H1 (cell line): ENCODE results near the gene TSC22D1. TPM values are rescaled to one million over a fixed set of nuclear protein-coding genes. Genes with fewer than 3 reads are reported as not detected.
A peak's percentile ranks its signal among the peaks of the same experiment; 100 is the strongest.

Source experiments
- CTCF ChIA-PET: fragments of 300-600 bp; sonication (Branson Sonifier 250); formaldehyde crosslinking; loops from one replicate; lab custom pipeline; 2021; ENCODE audit not compliant: partially characterized antibody; lab: Charles Lee
- POLR2A ChIA-PET: fragments of 300-600 bp; sonication (Branson Sonifier 250); formaldehyde crosslinking; loops from one replicate; lab custom pipeline; 2021; ENCODE audit warnings: inconsistent platforms; ENCODE audit not compliant: partially characterized antibody; lab: Charles Lee
- DNase-seq, 2 experiments: peaks; one replicate each; pipeline versions ENCODE4 v3.0.0 to v3.0.0-alpha.2; 2010 to 2022; ENCODE audit warnings: low spot score in 2 of 2, low read depth in 1 of 2, mixed read lengths in 1 of 2
- FAIRE-seq: peaks from 2 replicates; lab custom pipeline; 2011; peaks lifted over from hg19 to GRCh38; lab: Jason Lieb, UNC
- H2AFZ ChIP-seq: 2 replicates; pipeline ENCODE4 v1.8.1; 2012; ENCODE audit warnings: low read length, inconsistent platforms
- H2AK5ac ChIP-seq: 2 replicates; pipeline ENCODE4 v1.6.1; 2013; ENCODE audit warnings: low read depth, low read length
- H2BK120ac ChIP-seq: replicated peaks from 2 replicates; pipeline ENCODE3; 2013; ENCODE audit warnings: low read depth, low read length, inconsistent platforms
- H2BK12ac ChIP-seq: 2 replicates; pipeline ENCODE4 v1.6.1; 2013; ENCODE audit warnings: low read depth, low read length
- H2BK15ac ChIP-seq: 2 replicates; pipeline ENCODE4 v1.6.1; 2013; ENCODE audit warnings: low read length
- H2BK20ac ChIP-seq: 2 replicates; pipeline ENCODE4 v1.6.1; 2013; ENCODE audit warnings: low read length
- H2BK5ac ChIP-seq: 2 replicates; pipeline ENCODE4 v1.6.1; 2013; ENCODE audit warnings: low read depth, low read length
- H3K14ac ChIP-seq: 2 replicates; pipeline ENCODE4 v1.6.1; 2013; ENCODE audit warnings: inconsistent platforms; ENCODE audit not compliant: insufficient read length
- H3K18ac ChIP-seq: 2 replicates; pipeline ENCODE4 v1.6.1; 2013; ENCODE audit warnings: low read length; ENCODE audit errors: extremely low read depth
- H3K23ac ChIP-seq: 2 replicates; pipeline ENCODE4 v1.6.1; 2013; ENCODE audit warnings: inconsistent platforms; ENCODE audit not compliant: insufficient read length
- H3K23me2 ChIP-seq: 2 replicates; pipeline ENCODE4 v1.6.1; 2013; ENCODE audit warnings: low read depth, low read length
- H3K27ac ChIP-seq: 2 replicates; pipeline ENCODE4 v1.6.1; 2011; ENCODE audit warnings: low read depth, low read length, inconsistent platforms
- H3K27me3 ChIP-seq, 4 experiments: replicated peaks in 1 of 4; 1 replicate in 1 of 4; 2 replicates in 3 of 4; pipeline versions ENCODE4 v1.6.1 to v1.8.1; 2011 to 2013; ENCODE audit warnings: low read length in 3 of 4, mild to moderate bottlenecking in 3 of 4, inconsistent platforms in 2 of 4, mixed read lengths in 2 of 4, moderate library complexity in 1 of 4; ENCODE audit not compliant: control insufficient read depth in 3 of 4, insufficient read depth in 3 of 4; ENCODE audit errors: extremely low read depth in 1 of 4
- H3K36me3 ChIP-seq, 4 experiments: 2 replicates each; pipeline versions ENCODE4 v1.6.1 to v1.8.1; 2011 to 2013; ENCODE audit warnings: mild to moderate bottlenecking in 4 of 4, low read length in 3 of 4, moderate library complexity in 2 of 4, control low read depth in 1 of 4, inconsistent platforms in 1 of 4; ENCODE audit not compliant: insufficient read depth in 4 of 4, control insufficient read depth in 2 of 4
- H3K4ac ChIP-seq: replicated peaks from 2 replicates; pipeline ENCODE3; 2013; ENCODE audit warnings: low read length, low read depth, mixed read lengths, inconsistent platforms; ENCODE audit not compliant: insufficient read length
- H3K4me1 ChIP-seq, 4 experiments: replicated peaks in 1 of 4; 1 replicate in 1 of 4; 2 replicates in 3 of 4; pipeline versions ENCODE4 v1.6.1 to v1.8.1; 2011 to 2013; ENCODE audit warnings: low read length in 3 of 4, inconsistent platforms in 2 of 4, mixed read lengths in 1 of 4; ENCODE audit not compliant: insufficient read depth in 4 of 4, control insufficient read depth in 3 of 4
- H3K4me2 ChIP-seq, 2 experiments: 2 replicates each; pipeline versions ENCODE4 v1.6.1 to v1.8.1; 2011 to 2013; ENCODE audit warnings: low read depth in 2 of 2, low read length in 2 of 2, control low read depth in 1 of 2, inconsistent platforms in 1 of 2, mild to moderate bottlenecking in 1 of 2; ENCODE audit not compliant: insufficient read depth in 1 of 2
- H3K4me3 ChIP-seq, 4 experiments: fragments of 200-600, 300-600 bp in 1 of 4; sonication (generic), shearing (Covaris generic), sonication (Bioruptor Twin) in 1 of 4; 2 replicates each; pipeline versions ENCODE4 v1.5.1 to v1.8.1; 2011 to 2016; ENCODE audit warnings: low read length in 4 of 4, low read depth in 3 of 4, control low read depth in 2 of 4, inconsistent platforms in 2 of 4, mild to moderate bottlenecking in 2 of 4, mixed read lengths in 1 of 4, moderate library complexity in 1 of 4; ENCODE audit not compliant: insufficient read depth in 2 of 4; ENCODE audit errors: extremely low read depth in 1 of 4
- H3K56ac ChIP-seq: replicated peaks from 2 replicates; pipeline ENCODE3; 2013; ENCODE audit warnings: low read depth, mild to moderate bottlenecking, mixed read lengths, low read length, inconsistent platforms; ENCODE audit not compliant: insufficient read length
- H3K79me1 ChIP-seq: 2 replicates; pipeline ENCODE4 v1.6.1; 2013; ENCODE audit warnings: low read depth, low read length, control low read depth
- H3K79me2 ChIP-seq, 2 experiments: 2 replicates each; pipeline versions ENCODE4 v1.6.1 to v1.8.1; 2012 to 2013; ENCODE audit warnings: low read length in 2 of 2, mild to moderate bottlenecking in 2 of 2, inconsistent platforms in 1 of 2; ENCODE audit not compliant: insufficient read depth in 2 of 2, control insufficient read depth in 1 of 2
- H3K9ac ChIP-seq, 4 experiments: replicated peaks in 1 of 4; 1 replicate in 1 of 4; 2 replicates in 3 of 4; pipeline versions ENCODE4 v1.6.1 to v1.8.1; 2011 to 2013; ENCODE audit warnings: low read depth in 3 of 4, low read length in 3 of 4, control low read depth in 2 of 4, mild to moderate bottlenecking in 2 of 4, moderate library complexity in 2 of 4, inconsistent platforms in 1 of 4; ENCODE audit errors: extremely low read depth in 1 of 4
- H3K9me3 ChIP-seq, 2 experiments: 2 replicates each; pipeline versions ENCODE4 v1.6.1 to v1.8.1; 2012 to 2013; ENCODE audit warnings: mild to moderate bottlenecking in 2 of 2, moderate library complexity in 2 of 2, control low read depth in 1 of 2, inconsistent platforms in 1 of 2, low read depth in 1 of 2, low read length in 1 of 2, mixed read lengths in 1 of 2; ENCODE audit not compliant: insufficient read depth in 2 of 2
- H4K20me1 ChIP-seq, 2 experiments: replicated peaks in 1 of 2; 2 replicates each; pipeline versions ENCODE3 to v1.8.1; 2011 to 2013; ENCODE audit warnings: inconsistent platforms in 2 of 2, low read length in 2 of 2, mild to moderate bottlenecking in 1 of 2; ENCODE audit not compliant: insufficient read depth in 2 of 2, control insufficient read depth in 1 of 2
- H4K5ac ChIP-seq: 2 replicates; pipeline ENCODE4 v1.6.1; 2013; ENCODE audit warnings: low read length, low read depth, mixed read lengths, inconsistent platforms; ENCODE audit not compliant: insufficient read length
- H4K8ac ChIP-seq: 2 replicates; pipeline ENCODE4 v1.8.0; 2013; ENCODE audit warnings: mild to moderate bottlenecking, moderate library complexity, low read length, inconsistent platforms; ENCODE audit not compliant: insufficient read depth; ENCODE audit errors: extremely low read depth
- H4K91ac ChIP-seq: replicated peaks from 2 replicates; pipeline ENCODE3; 2013; ENCODE audit warnings: low read length, mixed read lengths, inconsistent platforms; ENCODE audit not compliant: insufficient read length
- BACH1 ChIP-seq: IDR thresholded peaks from 2 replicates; pipeline ENCODE4 v1.6.1; 2012; ENCODE audit warnings: low read length, improper control_type of control experiment
- FOSL1 ChIP-seq: IDR thresholded peaks from 2 replicates; pipeline ENCODE4 v1.6.1; 2011; ENCODE audit warnings: mild to moderate bottlenecking, low read depth, low read length, moderate library complexity; ENCODE audit not compliant: insufficient read depth
- GABPA ChIP-seq: IDR thresholded peaks from 2 replicates; pipeline ENCODE4 v1.6.1; 2011; ENCODE audit warnings: mild to moderate bottlenecking, low read length, moderate library complexity, borderline replicate concordance; ENCODE audit not compliant: insufficient read depth
- MAX ChIP-seq: IDR thresholded peaks from 2 replicates; pipeline ENCODE4 v1.6.1; 2012; ENCODE audit warnings: inconsistent platforms
- NANOG ChIP-seq: IDR thresholded peaks from 2 replicates; pipeline ENCODE4 v1.6.1; 2011; ENCODE audit warnings: low read length, low read depth, mild to moderate bottlenecking, inconsistent platforms; ENCODE audit not compliant: insufficient read depth, poor library complexity, severe bottlenecking
- SIX5 ChIP-seq: IDR thresholded peaks from 2 replicates; pipeline ENCODE4 v1.6.1; 2011; ENCODE audit warnings: mild to moderate bottlenecking, low read depth, low read length
- SRF ChIP-seq: IDR thresholded peaks from 2 replicates; pipeline ENCODE4 v1.6.1; 2011; ENCODE audit warnings: mild to moderate bottlenecking, low read depth, low read length, moderate library complexity
- WGBS, 2 experiments: shearing (Covaris generic) in 1 of 2; methylation state at CpG; one replicate each; pipeline versions ENCODE4 v1.1.6 to v1.1.7; 2013 to 2015; ENCODE audit warnings: low lambda C conversion rate in 2 of 2, mixed read lengths in 2 of 2, inconsistent platforms in 1 of 2, low coverage in 1 of 2, missing lambda C conversion rate in 1 of 2; ENCODE audit not compliant: insufficient replicate concordance in 2 of 2, insufficient coverage in 1 of 2, insufficient read length in 1 of 2; ENCODE audit errors: extremely low coverage in 1 of 2, missing lambda C conversion rate in 1 of 2; 5-methylcytosine and 5-hydroxymethylcytosine counted together
- polyA plus RNA-seq, 7 experiments: library from polyadenylated mRNA; depleted of rRNA in 3 of 7; stranded (reverse) in 5 of 7; unstranded in 2 of 7; fragments of >200 nt in 5 of 7; fragments of 200-250 nt in 2 of 7; gene quantifications; 1 replicate in 5 of 7; 2 replicates in 1 of 7; 4 replicates in 1 of 7; pipeline versions ENCODE4 v1.2.1 to v1.2.3, GENCODE V29; 2011 to 2013; ENCODE audit warnings: missing spikeins in 2 of 7, mixed read lengths in 2 of 7
- total RNA-seq: library from RNA; stranded (reverse); fragmentation: NEBNext Ultra II Directional; extraction: Animal tissue kit (Norgen Biotek cat#: 25700); gene quantifications from 2 replicates; pipeline ENCODE4 v1.2.1, GENCODE V29; 2021

Gene TSC22D1
- total and polyA plus RNA-seq, 2 of the 8 experiments (the other 6 are each of a cell fraction or from before 2014, with no cell fraction given): 52.6 to 80.9 TPM

- Histone ChIP-seq H3K36me3 (peaks cover 0 to 4% (median 0%) of the 10 kb centered on the region in 4 experiments; a peak in 1 of 8 replicates), H3K4me3 (no peak overlapping the region), H3K23ac (no peak overlapping the region), H3K9me3 (no peaks in the 10 kb centered on the region), H3K4ac (no peak overlapping the region), H3K14ac (no peak overlapping the region), H3K4me1 (peaks cover 0 to 4% (median 0%) of the 10 kb centered on the region in 4 experiments; a peak in 2 of 7 replicates), H3K79me2 (0 out of 4 replicates have a peak, but pooled peaks cover 0 to 8% of the 10 kb centered on the region in 2 experiments), H3K56ac (no peak overlapping the region), H3K23me2 (no peaks in the 10 kb centered on the region; the same call in 1 of the 2 replicates), H2AK5ac (no peak overlapping the region), H4K20me1 (no peaks in the 10 kb centered on the region), H3K9ac (no peak overlapping the region), H2BK15ac (no peak overlapping the region), H2BK5ac (no peak overlapping the region), H3K27me3 (no peaks in the 10 kb centered on the region), H2BK12ac (no peak overlapping the region), H2BK120ac (no peak overlapping the region), H3K4me2 (peak overlapping the region in 1 of 2 experiments; percentile 39; a peak in 1 of 4 replicates), H4K8ac (no peak overlapping the region), H3K27ac (no peak overlapping the region), H4K91ac (no peak overlapping the region), H2AFZ (no peak overlapping the region), H2BK20ac (no peak overlapping the region), H4K5ac (no peak overlapping the region), H3K79me1 (no peaks in the 10 kb centered on the region), H3K18ac (no peak overlapping the region)
- CTCF ChIA-PET: interaction anchor here (1.1 kb wide), 1 partner anchor 58 kb away, joined by 4 read pairs; no protein-coding TSS in a partner anchor
- WGBS, 2 experiments: 40% methylated on average over 2 of the region's 2 CpGs; no CpG with 5 or more reads in 1 of the 2 experiments
- FAIRE-seq: peak; percentile 36
- DNase-seq: no peak
- POLR2A ChIA-PET: interaction anchor here (0.7 to 1.7 kb wide), 2 partner anchors 21 to 25 kb away, joined by 3 to 5 read pairs; no protein-coding TSS in a partner anchor
- no peak for TF ChIP-seq MAX
- TF ChIP-seq NANOG: no peak
- no peak for TF ChIP-seq BACH1
- TF ChIP-seq SRF: no peak
- no peak for TF ChIP-seq FOSL1
- no peak for TF ChIP-seq GABPA
- no peak for TF ChIP-seq SIX5
Observed at GRCh38 chr13:44516771-44517170, 59.4 kb downstream of the TSC22D1 start.
